Subcutaneous adipose tissue (tissue), 4 donors: ENCODE data around the gene SLC12A8. TPM values are rescaled to one million over a fixed set of nuclear protein-coding genes. Genes with fewer than 3 reads are reported as not detected.

Experiments
- total RNA-seq, 4 donors: library from RNA; depleted of rRNA; stranded (reverse); fragments of >200 nt; gene quantifications; one replicate each; pipeline ENCODE4 v1.1.0, GENCODE V29; 2016
- TF ChIP-seq, protein P1 (sequence below): fragments of 450-650 bp; IDR thresholded peaks from one replicate; pipeline ENCODE4 v1.5.1; 2016; ENCODE audit warnings: low read depth, mild to moderate bottlenecking, control low read depth, antibody characterized with exemption, moderate library complexity

Gene SLC12A8, protein sequence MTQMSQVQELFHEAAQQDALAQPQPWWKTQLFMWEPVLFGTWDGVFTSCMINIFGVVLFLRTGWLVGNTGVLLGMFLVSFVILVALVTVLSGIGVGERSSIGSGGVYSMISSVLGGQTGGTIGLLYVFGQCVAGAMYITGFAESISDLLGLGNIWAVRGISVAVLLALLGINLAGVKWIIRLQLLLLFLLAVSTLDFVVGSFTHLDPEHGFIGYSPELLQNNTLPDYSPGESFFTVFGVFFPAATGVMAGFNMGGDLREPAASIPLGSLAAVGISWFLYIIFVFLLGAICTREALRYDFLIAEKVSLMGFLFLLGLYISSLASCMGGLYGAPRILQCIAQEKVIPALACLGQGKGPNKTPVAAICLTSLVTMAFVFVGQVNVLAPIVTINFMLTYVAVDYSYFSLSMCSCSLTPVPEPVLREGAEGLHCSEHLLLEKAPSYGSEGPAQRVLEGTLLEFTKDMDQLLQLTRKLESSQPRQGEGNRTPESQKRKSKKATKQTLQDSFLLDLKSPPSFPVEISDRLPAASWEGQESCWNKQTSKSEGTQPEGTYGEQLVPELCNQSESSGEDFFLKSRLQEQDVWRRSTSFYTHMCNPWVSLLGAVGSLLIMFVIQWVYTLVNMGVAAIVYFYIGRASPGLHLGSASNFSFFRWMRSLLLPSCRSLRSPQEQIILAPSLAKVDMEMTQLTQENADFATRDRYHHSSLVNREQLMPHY
- 1 to 10 TPM in 1 of 4 donors, under 1 TPM in 1, not detected in 2; 0.66 to 1.0 TPM for total RNA-seq

DNA sequence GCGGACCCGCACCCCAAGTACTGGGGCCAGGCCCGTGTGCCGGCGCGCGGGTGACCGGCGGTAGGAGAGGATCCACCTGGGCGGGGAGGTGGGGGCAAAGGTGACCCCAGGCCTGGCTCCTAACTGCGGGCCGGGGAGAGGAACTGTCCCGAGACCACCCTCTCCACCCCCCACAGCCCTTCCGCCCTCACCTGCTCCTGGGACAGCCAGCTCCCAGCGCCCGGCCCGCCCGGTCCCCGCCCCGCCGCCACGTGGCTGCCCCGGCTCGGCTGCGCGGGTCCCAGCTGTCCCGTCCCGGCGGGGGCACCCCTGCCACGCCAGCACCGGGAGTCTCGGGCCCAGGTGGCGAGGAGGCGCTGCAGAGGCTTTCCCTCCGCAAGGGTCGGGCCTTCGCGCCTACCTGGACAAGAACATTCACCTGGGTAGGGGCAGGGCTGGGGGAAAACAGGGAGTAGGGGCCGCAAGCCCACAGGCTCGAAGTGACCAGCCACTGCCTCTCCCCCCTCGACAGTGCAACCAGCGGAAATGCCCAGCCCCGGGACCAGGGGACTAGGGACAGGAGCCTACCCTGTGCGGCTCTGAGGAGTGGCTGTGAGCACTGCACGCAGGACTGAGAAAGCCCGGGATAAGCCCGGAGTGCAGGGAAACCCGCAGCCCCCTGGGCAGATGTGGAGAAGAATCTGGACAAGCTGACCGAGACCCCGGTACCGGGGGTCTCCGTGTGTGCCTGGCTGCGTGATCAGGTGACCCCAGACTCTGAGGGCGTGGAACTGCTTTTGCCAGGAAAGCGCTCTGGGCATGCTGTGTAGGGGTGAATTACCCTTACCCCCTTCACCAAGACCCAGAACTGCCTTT lies at the start of gene SLC12A8:
TSS of gene SLC12A8 (minus strand) at position 240 of the 855 bp plus-strand sequence. CDS start 1,399 bp downstream, outside the sequence.
- TF ChIP-seq, protein P1, sequence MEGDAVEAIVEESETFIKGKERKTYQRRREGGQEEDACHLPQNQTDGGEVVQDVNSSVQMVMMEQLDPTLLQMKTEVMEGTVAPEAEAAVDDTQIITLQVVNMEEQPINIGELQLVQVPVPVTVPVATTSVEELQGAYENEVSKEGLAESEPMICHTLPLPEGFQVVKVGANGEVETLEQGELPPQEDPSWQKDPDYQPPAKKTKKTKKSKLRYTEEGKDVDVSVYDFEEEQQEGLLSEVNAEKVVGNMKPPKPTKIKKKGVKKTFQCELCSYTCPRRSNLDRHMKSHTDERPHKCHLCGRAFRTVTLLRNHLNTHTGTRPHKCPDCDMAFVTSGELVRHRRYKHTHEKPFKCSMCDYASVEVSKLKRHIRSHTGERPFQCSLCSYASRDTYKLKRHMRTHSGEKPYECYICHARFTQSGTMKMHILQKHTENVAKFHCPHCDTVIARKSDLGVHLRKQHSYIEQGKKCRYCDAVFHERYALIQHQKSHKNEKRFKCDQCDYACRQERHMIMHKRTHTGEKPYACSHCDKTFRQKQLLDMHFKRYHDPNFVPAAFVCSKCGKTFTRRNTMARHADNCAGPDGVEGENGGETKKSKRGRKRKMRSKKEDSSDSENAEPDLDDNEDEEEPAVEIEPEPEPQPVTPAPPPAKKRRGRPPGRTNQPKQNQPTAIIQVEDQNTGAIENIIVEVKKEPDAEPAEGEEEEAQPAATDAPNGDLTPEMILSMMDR = no peak

DNA sequence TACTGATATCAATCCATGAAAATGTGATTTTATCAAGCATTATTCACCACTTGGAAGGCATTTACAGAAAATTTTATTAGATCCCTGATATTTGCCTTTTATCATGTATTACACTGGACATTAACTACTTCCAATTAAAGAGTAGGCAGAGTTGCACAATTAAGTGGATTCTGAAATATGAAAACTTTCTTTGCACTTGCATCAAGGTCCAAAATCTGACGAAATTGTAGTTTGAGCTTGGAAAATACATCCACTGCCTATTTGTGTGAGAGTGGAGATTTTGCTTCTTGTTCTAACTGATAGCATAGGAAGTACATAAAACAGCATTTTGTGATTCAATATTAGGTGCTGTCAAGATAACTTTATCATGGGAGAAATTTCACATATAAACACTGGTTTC lies 49.6 kb upstream of the SLC12A8 start:
- TF ChIP-seq, protein P1 = no peak

DNA sequence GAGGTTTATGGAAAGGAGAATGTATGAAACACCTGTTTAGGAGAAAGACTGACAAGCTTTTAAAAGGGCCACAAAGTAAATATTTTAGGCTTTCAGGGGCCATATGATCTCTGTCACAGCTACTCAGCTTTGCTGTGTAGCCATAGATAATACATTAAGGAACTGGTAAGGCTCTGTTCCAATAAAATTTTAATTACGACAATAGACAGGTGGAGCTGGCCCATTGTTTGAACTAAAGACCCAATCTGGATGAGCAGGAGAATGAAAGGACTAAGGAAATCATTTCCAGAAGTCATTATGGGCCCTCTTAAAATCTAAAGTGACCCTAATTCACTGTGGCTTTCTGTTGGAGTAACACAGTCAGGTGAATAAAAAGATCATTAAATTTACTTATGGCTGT lies 48.5 kb upstream of the SLC12A8 start:
- TF ChIP-seq, protein P1 = no peak

DNA sequence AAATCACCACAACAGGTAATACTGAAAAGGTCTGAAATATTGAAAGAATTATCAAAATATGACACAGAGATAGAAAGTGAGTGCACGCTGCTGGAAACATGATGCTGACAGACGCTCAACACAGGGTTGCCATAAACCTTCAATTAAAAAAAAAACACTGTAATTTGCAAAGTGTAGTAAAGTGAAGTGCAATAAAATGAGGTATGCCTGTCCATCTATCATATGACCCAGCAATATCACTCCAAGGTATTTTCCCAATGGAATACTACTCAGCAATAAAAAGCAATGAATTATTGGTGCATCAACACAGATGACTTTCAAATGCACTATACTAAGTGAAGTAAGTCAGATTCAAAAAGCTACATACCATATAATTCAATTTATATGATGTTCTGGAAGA lies 47.6 kb upstream of the SLC12A8 start:
- TF ChIP-seq, protein P1 = no peak

DNA sequence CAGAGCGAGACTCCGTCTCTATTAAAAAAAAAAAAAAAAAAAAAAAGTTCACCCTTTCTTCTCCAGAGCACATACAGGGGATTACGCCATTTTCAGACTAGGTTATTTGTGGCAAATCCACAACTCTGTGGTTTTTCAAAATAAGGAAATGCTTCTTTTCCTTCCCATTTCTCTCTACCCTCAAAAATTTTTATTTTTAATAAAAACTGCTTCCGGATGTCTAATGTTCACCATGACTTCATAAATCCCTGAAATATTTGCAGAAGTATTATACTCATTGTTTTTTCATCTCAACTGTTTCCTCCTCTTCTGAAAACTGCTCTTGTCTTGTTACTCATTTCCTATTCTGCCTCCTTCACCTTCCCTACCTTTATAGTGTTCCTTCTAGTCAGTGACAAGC lies 45.0 kb upstream of the SLC12A8 start:
- TF ChIP-seq, protein P1 = no peak

DNA sequence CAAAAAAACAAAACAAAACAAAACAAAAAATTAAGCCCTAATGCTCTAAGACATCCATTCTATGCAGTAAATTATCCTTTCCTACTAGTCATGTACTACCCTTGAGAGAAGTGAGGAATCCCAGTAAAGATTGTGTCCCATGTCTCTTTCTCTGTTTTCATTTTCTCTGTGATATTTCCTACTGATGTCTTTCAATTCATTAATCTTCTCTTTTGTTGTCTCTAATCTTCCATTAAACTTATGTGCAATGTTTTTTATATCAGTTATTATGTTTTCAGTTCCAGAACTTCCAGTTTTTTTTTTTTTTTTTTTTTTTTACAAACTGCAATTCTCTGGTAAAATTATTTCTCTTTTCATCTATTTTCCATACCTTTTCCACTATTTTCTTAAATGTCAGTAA lies 44.1 kb upstream of the SLC12A8 start:
- TF ChIP-seq, protein P1 = no peak

DNA sequence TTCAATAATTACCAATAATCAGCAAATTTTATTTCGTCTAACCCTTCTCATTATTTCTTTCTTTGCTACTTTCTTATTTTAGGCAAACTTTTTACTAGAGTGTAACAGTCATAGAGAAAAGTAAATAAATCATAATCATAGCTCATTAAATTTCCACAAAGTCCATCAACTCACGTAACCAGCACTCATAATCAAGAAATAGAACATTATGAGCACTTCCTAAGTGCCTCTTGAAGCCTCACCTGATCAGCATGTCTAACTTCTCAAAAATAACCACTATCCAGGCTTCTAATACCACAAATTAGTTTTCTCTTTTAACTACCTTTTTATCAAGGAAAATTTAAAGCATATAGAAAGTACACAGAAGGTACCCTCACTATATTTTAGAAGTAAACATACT lies 38.4 kb upstream of the SLC12A8 start:
- TF ChIP-seq, protein P1 = no peak
